IPS DF 6.9 (cell line): ENCODE measurements around the gene GPATCH8.
"Not testable (repeated sequence)": the region's sequence is repeated elsewhere in the genome, so short reads cannot be mapped to it uniquely, and the experiment has no call there.

Source experiments
- DNase-seq: peaks from one replicate; pipeline ENCODE4 v3.0.0-alpha.2; 2013; ENCODE audit warnings: low read depth, low spot score
- H3K27ac ChIP-seq: one replicate; pipeline ENCODE4 v1.5.1; 2013; ENCODE audit warnings: low read length, control low read depth
- H3K27me3 ChIP-seq: 2 replicates; pipeline ENCODE4 v1.6.1; 2013; ENCODE audit warnings: mild to moderate bottlenecking, low read length; ENCODE audit not compliant: control insufficient read depth, insufficient read depth
- H3K36me3 ChIP-seq: 2 replicates; pipeline ENCODE4 v1.6.1; 2013; ENCODE audit warnings: low read length; ENCODE audit not compliant: control insufficient read depth, insufficient read depth
- H3K4me1 ChIP-seq: 2 replicates; pipeline ENCODE4 v1.6.1; 2013; ENCODE audit warnings: low read length; ENCODE audit not compliant: control insufficient read depth, insufficient read depth
- H3K4me3 ChIP-seq: 2 replicates; pipeline ENCODE4 v1.5.1; 2013; ENCODE audit warnings: mild to moderate bottlenecking, low read length
- H3K9me3 ChIP-seq: 2 replicates; pipeline ENCODE4 v1.6.1; 2013; ENCODE audit warnings: low read length, inconsistent platforms; ENCODE audit not compliant: control insufficient read depth, insufficient read depth
- WGBS: extraction: QIAGEN DNeasy Blood & Tissue Kit; methylation state at CpG from one replicate; pipeline ENCODE4 v1.1.7; 2013; ENCODE audit warnings: mixed read lengths, missing lambda C conversion rate; ENCODE audit not compliant: insufficient read length, insufficient coverage; 5-methylcytosine and 5-hydroxymethylcytosine counted together

The GPATCH8 gene

DNA sequence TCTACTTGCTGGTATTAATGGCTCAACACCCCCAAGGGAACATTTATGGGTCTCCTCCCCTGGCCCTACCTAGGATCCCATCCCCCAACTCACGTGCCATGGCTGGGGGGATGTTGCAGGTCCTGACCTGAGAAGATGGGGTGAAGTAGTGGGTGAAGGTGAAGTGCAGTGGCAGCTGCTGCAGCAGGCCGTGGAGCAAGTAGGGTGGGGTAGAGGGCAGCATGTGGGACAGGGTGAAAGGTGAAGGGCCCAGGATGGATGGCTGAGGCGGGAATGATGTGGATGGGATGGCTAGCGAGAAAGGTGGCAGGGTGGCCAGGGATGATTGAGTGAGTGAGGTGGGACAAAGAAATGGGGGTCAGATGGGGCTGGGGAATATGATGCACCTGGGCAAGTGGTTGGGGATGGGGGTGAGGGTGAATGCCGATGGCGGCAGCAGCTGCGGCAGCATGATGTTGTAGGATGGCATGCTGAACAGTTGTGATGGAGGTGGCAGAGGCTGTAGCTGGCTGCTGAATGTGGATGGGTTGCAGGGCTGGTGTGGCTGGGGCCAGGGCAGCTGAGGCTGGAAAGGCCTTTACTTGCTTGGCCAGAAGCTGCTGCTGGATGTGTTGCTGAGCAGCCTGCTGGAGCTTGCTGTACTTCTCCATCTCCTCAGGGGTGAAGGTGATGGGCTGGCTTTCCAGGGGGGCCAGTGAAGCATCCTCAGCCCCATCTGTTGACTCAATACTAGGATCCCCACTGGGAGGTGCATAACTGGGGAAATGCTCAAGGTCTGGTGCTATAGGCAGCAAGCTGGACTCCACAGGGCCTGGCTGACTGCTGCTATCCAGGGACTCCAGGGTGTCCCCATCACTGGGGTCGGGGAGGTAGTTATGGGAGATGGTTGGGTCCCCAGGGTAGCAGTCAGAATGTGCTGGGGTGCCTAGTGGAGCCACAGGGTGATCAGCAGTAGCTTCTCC lies 105.4 kb downstream of the GPATCH8 start:
- H3K9me3 ChIP-seq = no peaks in the 10 kb centered on the region
- H3K4me1 ChIP-seq = no peaks in the 10 kb centered on the region; the same call in 1 of the 2 replicates
- no peaks in the 10 kb centered on the region for H3K27me3 ChIP-seq
- WGBS = no CpG with 5 or more reads among the region's 8 CpGs
- no peak for DNase-seq
- peaks cover 15% of the 10 kb centered on the region; the same call in 1 of the 2 replicates for H3K36me3 ChIP-seq
- H3K4me3 ChIP-seq = no peak overlapping the region
- no peak overlapping the region for H3K27ac ChIP-seq

DNA sequence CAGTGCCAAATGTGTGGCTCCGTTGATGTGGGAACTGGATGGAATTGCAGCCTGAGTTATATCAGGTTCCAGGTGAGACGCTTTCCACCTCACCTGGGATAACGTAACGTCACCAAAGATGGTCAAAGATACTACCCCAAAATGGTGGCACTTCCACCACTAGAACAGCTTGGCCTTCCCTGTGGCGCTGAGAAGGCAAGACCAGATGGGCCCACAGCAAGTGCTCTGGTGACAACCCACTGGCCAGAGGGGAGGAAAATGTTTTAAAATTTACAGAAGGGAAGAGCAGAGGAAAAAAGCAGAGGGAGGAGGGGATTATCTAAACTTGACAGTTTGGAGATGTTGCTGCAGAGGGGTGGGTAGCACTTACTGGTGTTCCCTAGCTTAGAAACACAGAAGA lies 106.3 kb downstream of the GPATCH8 start:
- H3K27ac ChIP-seq = no peak overlapping the region
- WGBS = no CpG with 5 or more reads among the region's 5 CpGs
- no peak overlapping the region for H3K4me3 ChIP-seq
- H3K9me3 ChIP-seq = no peaks in the 10 kb centered on the region
- H3K36me3 ChIP-seq = peaks cover 15% of the 10 kb centered on the region; the same call in 1 of the 2 replicates
- no peaks in the 10 kb centered on the region for H3K27me3 ChIP-seq
- no peaks in the 10 kb centered on the region; the same call in 1 of the 2 replicates for H3K4me1 ChIP-seq
- DNase-seq = no peak

DNA sequence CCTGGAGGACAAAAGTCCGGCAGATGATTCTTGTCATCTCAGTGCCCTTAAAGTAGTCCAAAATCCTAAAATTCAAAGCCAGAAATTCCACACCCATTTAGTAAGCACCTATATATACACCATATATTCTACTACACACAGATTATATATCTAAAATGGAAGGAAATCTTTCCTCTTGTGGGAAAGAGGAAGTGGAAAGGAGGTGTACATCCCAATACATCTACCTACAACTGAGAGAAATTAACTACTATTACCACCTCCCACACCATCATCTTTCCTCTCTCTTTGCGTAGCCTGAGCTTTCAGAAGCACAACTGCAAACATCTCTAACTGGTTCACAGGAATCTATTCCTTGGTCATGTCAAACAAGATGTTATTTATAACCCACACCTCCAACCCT lies 108.4 kb downstream of the GPATCH8 start:
- Histone ChIP-seq H3K27ac (no peak overlapping the region), H3K27me3 (no peaks in the 10 kb centered on the region), H3K9me3 (no peaks in the 10 kb centered on the region), H3K36me3 (peaks cover 15% of the 10 kb centered on the region; the same call in 1 of the 2 replicates), H3K4me1 (no peaks in the 10 kb centered on the region; the same call in 1 of the 2 replicates), H3K4me3 (no peak overlapping the region)
- no peak for DNase-seq
- no CpG with 5 or more reads among the region's 2 CpGs for WGBS

DNA sequence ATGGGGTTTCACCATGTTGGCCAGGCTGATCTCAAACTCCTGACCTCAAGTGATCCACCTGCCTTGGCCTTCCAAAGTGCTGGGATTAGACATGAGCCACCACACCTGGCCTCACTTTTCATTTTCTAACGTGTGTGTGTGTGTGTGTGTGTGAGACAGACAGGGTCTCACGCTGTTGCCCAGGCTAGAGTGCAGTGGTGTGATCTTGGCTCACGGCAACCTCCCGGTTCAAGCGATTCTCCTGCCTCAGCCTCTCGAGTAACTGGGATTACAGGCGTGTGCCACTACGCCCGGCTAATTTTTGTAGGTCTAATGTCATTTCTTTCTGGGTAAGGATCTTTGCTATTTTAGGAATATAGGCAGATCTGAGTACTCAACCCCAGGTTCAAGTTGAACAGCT lies 109.1 kb downstream of the GPATCH8 start:
- no CpG with 5 or more reads among the region's 9 CpGs for WGBS
- not testable (repeated sequence) for DNase-seq, H3K4me3 ChIP-seq, H3K27me3 ChIP-seq, H3K27ac ChIP-seq, H3K9me3 ChIP-seq, H3K36me3 ChIP-seq, H3K4me1 ChIP-seq

DNA sequence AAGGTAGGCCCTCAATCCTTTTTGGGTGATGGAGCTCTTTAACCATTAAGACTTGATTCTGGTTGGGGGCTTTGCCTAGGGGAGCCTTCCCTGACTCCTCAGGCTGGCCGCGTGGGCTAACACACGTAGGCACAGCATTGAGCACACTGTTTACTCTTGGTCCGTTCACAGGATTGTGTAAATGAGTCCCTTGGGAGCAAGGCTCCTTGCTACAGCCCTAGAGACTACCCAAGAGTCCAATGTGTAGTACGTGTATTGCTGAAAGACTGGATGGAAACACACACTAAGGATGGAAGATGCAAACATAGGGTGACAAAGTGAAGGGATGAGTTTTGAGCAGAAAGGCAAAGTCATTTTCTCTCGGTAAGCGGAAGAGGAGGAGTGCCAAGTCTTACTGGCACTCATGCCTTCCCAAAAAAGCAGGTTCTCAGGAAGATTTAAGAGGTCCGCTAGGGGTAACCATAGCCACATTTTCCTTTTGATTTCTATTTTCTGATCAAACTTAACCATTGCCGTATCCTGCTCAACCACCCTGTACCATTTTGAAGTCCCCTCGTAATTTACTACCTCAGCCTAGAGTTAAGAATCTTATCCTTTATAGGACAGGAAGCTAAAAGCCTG lies 112.8 kb downstream of the GPATCH8 start:
- H3K27ac ChIP-seq = no peak overlapping the region
- H3K36me3 ChIP-seq = no peaks in the 10 kb centered on the region
- H3K4me1 ChIP-seq = no peaks in the 10 kb centered on the region
- H3K9me3 ChIP-seq = no peaks in the 10 kb centered on the region
- no peak overlapping the region for H3K4me3 ChIP-seq
- no peak for DNase-seq
- WGBS = no CpG with 5 or more reads among the region's 10 CpGs
- no peaks in the 10 kb centered on the region; the same call in 1 of the 2 replicates for H3K27me3 ChIP-seq

DNA sequence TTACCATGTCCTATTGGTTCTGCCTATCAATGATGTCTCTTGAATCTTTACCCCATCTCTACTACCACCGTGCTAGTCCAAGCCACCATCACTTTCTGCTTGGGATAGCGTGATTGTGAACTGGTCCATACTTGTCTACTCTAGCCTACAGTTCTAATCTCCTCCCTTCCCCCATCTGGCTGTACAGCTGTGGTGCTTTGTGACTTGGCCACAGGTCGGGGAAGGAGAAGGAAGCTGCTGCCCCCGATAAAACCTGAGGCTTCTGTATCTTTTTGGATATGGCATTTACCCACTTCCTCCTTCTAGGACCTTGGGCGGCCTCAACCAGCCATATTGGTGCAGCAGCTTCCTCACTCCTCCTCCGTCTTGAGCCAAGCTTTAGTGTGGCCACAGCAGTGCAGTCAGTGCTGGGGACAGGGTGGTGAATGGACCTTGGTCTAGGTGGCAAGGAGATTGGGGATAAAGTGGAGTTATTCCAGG lies 113.4 kb downstream of the GPATCH8 start:
- WGBS = no CpG with 5 or more reads among the region's 6 CpGs
- DNase-seq = no peak
- no peaks in the 10 kb centered on the region for H3K36me3 ChIP-seq
- H3K27me3 ChIP-seq = no peaks in the 10 kb centered on the region; the same call in 1 of the 2 replicates
- H3K27ac ChIP-seq = no peak overlapping the region
- H3K4me1 ChIP-seq = no peaks in the 10 kb centered on the region
- no peak overlapping the region for H3K4me3 ChIP-seq
- H3K9me3 ChIP-seq = no peaks in the 10 kb centered on the region

DNA sequence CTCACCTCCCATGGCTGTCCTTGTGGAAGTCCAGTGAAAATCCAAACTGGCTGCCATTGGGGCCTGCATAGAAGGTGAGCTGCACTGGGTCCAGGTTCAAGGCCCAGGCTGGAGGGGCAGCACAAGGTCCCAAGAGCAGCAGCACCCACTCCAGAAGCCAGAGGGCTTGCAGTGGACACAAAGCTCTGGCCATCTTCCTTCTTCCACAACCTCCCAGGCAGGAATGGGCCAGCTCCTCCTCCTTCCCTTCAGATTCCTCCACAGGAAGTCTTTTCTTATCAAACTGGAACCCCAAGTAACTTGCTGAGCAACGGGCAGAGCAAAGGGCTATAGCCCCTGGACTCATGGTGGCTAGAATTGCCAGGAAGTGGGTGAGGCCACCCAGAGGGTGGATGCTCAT lies 113.9 kb downstream of the GPATCH8 start, which contains the start of gene ITGA2B:
Gene ITGA2B, minus strand, starts transcription at position 369 of the 400 bp plus-strand sequence. Its CDS starts 176 bp downstream, at position 193.
- WGBS = no CpG with 5 or more reads among the region's 1 CpG
- no peak within 1 kb of the TSS for H3K27ac ChIP-seq

DNA sequence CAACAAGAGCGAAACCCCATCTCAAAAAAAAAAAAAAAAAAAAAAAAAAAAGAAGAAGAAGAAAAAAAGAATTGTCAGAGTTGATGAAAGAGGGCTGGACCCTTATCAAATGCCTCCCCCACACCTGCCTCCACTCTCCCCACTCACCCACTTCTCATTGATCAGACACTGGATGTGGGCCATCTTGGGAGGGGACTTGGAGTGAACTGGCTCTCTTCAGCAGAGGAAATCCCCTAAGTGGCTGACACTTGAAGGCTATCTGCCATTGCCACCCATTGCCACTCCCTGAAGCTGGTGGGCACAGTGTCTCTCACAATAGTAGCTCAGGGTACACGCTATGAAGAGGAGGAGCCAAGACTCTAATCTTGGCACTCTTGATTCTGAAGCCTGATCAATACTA lies 115.4 kb downstream of the GPATCH8 start:
- no peaks in the 10 kb centered on the region for H3K9me3 ChIP-seq
- WGBS = no CpG with 5 or more reads among the region's 2 CpGs
- H3K4me3 ChIP-seq = no peak overlapping the region
- no peak overlapping the region for H3K27ac ChIP-seq
- peaks cover 6% of the 10 kb centered on the region; the same call in 1 of the 2 replicates for H3K27me3 ChIP-seq
- H3K4me1 ChIP-seq = no peaks in the 10 kb centered on the region
- no peaks in the 10 kb centered on the region for H3K36me3 ChIP-seq
- DNase-seq = no peak

More for the DNA sequence above, 113.9 kb downstream of the GPATCH8 start, which contains the start of gene ITGA2B:
- H3K4me1 ChIP-seq = no peaks in the 10 kb centered on the region
- DNase-seq = no peak
- H3K36me3 ChIP-seq = no peaks in the 10 kb centered on the region
- H3K9me3 ChIP-seq = no peaks in the 10 kb centered on the region
- no peak within 1 kb of the TSS for H3K4me3 ChIP-seq
- peaks cover 2% of the 10 kb centered on the region; the same call in 1 of the 2 replicates for H3K27me3 ChIP-seq

DNA sequence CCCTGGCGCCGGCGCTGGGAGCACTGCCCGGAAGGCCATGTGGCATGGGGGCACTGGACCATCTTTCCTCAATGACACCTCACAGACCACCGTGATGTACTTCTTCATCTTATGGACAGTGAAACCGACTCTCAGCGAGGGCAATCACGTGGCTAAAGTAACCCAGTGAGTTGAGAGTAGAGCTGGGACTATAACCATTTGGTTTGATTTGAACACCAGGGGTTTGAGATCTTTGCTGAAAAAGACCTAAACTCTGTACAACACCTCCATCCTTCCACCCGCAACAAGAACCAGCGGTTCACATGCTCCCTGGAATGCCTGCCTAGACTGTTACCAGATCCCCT lies 117.1 kb downstream of the GPATCH8 start:
- H3K27me3 ChIP-seq = peaks cover 6% of the 10 kb centered on the region
- H3K9me3 ChIP-seq = no peaks in the 10 kb centered on the region
- H3K4me3 ChIP-seq = peak overlapping the region; percentile 51; the same call in 1 of the 2 replicates
- no CpG with 5 or more reads among the region's 10 CpGs for WGBS
- H3K27ac ChIP-seq = no peak overlapping the region
- no peaks in the 10 kb centered on the region for H3K36me3 ChIP-seq
- H3K4me1 ChIP-seq = no peaks in the 10 kb centered on the region
- DNase-seq = no peak
